NCI-H524 (cell line): ENCODE data around the gene RFX2.
"Not testable (repeated sequence)": the region's sequence is repeated elsewhere in the genome, so short reads cannot be mapped to it uniquely, and the experiment has no call there.

Source experiments
- DNase-seq, 2 experiments: peaks; one replicate each; lab custom pipeline; 2025; lab: John Stamatoyannopoulos, UW

Gene RFX2

DNA sequence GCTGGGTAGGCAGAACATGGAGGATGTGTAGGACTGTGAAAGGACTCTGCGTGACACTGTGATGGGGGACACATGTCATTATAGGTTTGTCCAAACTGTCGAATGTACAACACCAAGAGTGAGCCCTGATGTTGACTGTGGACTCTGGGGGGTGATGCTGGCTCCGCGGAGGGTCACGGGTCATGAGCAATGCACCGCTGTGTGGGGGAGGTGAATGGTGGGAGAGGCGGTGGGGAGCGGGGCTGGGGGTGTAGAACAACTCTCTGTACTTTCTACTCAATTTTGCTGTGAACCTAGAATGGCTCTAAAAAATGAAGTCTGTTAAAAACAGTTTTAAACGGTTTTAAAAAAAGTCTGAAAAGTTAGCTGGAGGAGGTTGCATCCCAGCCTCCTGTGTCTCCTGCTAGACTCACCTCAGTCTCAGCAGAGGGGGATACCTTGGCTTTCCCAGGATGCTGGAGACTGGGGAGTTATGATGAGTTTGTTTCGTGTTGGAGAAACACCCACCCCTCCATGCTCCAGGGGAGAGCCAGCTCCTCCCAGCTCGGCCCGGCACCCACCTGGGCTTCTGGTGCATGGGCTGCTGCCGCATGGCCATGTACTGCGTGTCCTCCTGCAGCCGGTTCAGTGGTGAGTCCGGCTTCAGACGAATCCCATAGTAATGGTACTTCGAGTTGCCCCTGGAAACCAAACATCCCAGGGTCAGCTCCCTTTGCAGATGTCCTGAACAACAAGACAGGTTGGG lies 97.7 kb downstream of the RFX2 start:
- no peak for DNase-seq

DNA sequence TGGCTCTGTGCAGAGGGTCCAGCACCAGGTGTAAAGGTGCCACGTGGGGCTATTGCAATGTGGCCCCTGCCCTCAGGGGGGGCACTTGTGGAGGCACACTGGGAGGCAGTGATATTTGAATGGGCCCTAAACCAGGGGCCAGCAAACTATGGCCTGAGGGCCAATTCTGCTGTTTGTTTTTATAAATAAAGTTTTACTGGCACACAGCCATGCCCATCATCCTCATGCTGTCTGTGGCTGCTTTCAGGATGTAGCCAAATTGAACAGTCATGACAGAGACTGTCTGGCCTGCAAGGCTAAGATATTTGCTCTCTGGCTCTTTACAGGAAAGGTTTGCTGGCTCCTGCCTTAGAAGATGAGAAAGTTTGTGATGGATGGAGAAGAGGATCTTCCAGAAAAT lies 98.5 kb downstream of the RFX2 start:
- no peak for DNase-seq

DNA sequence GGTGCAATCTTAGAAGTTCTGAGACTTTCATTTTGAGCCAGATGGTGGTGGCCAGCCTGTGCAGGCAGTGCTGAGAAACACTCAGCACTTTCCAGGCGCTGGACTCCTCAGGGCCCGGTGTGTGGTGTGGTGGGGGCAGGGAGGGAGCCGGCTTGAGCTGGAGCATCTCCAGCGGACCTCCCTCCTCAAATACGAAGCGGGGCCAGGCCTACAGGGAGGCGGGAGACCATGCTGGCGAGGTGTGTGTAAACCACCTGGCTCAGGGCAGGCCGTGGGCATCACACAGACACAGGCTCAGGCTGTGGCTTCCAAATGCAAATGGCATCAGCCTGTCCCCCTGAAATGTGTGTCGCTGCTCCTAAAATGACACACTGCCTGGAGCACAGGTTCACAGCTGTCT lies 99.1 kb downstream of the RFX2 start:
- DNase-seq, result peak in 1 of 2 experiments; percentile 9

DNA sequence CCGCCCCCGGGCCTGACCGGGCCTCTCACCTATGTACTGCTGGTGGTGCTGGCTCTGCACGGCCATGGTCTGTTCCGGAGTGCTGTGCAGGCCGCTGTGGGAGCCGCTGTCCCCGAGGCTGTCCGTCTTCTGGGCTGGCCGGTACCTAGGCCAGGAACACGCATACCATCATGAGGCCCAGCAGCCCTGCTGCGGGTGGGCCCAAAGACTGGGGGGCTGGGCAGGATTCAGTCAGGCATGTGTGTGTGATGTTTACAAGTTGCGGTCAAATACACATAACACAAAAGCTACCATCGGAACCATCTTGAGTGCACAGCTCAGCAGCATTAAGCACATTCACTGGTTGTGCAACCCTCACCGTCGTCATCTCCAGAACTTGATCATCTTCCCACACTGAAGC lies 100.2 kb downstream of the RFX2 start:
- no peak for DNase-seq

DNA sequence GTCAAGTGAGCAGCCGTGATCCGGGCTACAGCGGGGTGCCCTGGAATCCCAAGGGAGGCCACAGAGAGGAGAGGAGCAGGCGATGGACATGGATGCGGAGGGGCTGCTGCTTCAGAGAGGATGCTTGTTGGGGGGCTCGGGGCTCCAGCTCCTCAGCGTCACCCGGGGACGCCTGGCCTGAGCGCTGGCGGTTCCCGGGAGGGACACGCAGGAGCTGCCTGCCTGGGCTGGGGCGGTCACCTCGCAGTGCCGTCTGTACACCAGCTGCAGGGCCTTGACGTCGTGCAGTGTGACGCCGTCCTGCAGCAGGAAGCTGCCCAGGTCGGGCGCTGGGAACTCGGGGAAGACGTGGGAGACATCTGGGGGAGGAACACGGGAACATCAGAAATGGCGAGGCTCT lies 102.4 kb downstream of the RFX2 start:
- no peak for DNase-seq

DNA sequence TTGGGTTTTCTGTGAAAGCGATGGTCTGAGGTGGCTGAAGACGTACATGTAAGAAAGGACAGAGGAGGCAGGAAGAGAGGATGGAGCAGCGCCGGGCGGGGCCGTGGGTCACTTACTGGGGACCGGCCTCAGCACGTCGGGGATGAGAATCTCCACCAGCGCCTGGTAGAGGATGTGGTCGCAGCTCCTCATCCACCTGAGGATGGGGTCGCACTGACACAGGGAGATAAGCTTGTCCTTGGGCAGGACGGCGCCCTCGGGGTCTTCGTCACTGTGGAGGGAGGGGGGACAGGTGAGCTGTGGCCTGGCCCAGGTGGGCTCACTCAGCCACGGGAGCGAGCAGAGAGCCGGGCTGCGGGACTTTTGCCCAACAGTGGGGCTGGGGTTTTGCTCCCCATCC lies 103.4 kb downstream of the RFX2 start:
- DNase-seq, result no peak

DNA sequence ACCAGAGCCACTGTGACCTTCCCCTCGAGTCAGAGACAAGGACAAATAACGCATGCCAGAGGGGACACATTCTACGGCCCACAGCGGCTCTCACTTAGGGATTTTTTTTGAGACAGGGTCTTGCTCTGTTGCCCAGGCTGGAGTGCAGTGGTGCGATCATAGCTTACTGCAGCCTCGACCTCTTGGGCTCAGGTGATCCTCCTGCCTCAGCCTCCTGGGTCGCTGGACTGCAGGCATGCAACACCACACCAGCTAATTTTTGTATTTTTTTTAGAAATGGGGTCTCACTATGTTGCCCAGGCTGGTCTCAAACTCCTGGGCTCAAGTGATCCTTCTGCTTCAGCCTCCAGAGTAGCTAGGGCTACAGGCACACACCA lies 104.2 kb downstream of the RFX2 start:
- DNase-seq, result not testable (repeated sequence)

DNA sequence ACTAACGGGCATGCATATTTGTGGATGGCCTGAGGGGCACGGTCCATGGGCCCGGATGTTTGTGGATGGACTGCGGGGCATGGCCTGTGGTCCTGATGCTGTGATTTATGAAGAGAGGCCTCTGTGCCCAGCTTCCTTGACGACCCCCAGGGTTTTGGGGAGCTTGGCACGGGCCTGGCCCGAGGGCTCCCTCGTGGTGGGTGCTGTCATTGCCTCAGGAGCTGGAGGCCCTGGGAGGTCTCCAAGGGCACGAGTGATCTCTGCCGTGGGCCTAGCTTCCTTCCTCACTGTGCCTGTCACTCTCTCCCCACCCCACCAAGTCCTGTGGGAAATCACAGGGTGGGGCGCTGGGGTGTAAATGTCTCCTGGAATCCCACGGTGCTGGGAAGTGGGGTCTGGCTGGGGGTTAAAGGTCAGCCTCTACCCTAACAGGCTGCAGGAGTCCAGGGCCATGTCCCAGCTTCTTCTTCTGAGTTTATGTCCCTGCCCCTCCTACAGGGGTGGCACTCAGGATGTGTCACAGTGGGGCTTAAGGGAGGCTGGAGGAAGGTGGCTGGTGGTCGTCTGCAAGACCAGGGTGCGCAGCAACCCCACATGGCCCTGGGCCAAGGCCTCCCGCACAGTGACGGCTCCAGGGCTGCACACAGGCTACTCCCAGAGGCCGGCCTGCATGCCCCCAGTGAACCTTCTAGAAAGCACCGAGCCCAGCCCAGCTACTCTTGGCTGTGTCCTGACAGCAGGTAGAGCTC lies 104.8 kb downstream of the RFX2 start:
- DNase-seq, result no peak

DNA sequence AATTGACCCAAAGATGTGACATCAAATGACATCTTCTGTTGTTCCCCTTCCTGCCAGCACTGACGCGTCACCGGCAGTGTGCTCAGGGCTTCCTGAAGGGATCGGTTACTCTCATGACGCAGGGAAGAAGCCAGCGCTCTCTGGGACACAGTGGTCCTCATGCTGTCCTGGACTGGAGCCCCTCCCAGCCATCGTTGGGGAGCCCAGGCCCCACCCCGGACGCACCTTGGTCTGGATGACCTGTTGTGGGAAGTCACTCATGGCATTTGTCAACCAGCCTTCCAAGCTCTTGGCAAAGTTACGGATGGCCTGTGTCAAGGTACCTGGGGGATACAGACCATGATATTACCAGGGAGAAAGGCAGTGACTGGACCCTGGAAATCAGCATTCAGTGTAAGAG lies 106.3 kb downstream of the RFX2 start:
- no peak for DNase-seq

- DNase-seq, result no peak
Observed at GRCh38 chr19:6002591-6002990, 107.7 kb downstream of the RFX2 start.

DNA sequence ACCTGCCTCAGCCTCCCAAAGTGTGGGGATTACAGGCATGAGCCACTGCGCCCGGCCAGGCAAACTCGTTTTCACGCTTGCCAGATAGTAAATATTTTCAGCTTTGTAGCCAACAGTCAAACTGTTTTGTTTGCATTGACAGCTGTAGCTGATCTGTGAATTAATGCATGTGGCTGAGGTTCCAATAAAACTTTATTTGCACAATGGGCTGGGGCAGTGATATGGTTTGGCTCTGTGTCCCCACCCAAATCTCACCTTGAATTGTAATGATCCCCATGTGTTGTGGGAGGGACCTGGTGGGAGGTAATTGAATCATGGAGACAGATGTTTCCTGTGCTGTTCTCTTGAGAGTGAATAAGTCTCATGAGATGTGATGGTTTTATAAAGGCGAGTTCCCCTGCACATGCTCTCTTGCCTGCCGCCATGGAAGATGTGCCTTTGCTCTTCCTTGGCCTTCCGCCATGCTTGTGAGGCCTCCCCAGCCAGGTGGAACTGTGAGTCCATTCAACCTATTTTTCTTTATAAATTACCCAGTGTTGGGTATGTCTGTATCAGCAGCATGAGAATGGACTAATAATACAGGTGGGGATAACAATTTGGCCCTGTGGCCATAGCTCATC lies 110.0 kb downstream of the RFX2 start:
- no peak for DNase-seq

GRCh38 chr19:5999693-6000092 lies 110.6 kb downstream of the RFX2 start:
- no peak for DNase-seq

GRCh38 chr19:5997371-5997770 lies 112.9 kb downstream of the RFX2 start:
- DNase-seq, result no peak

GRCh38 chr19:5996623-5997320 lies 113.5 kb downstream of the RFX2 start:
- DNase-seq, result no peak

- no peak for DNase-seq
Observed at GRCh38 chr19:5996102-5996501, 114.2 kb downstream of the RFX2 start.

- no peak for DNase-seq
Observed at GRCh38 chr19:5995606-5996005, 114.7 kb downstream of the RFX2 start.

GRCh38 chr19:5994405-5995165 lies 115.7 kb downstream of the RFX2 start:
- no peak for DNase-seq

GRCh38 chr19:5993648-5994358 lies 116.5 kb downstream of the RFX2 start:
- no peak for DNase-seq

GRCh38 chr19:5993201-5993600 lies 117.1 kb downstream of the RFX2 start:
- DNase-seq, result no peak

DNA sequence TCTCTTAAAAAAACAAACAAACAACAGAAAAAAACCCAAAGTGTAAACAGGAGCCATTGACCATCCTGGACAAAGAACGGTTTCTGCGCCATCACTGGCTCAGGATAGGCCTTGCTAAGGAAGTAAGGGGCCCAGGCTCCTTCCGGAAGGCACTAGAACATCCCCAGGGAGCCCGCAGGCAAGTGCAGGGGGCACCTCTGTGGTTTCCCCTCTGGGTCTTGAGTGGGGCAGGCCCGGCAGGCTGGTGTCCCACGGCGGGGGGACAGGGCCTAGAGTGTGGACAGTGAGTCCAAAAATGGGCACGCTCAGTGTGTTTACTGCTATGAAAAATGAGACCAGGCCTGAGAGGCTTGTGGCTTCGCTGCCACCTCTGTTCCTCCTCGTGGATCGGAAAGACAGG lies 117.5 kb downstream of the RFX2 start:
- no peak for DNase-seq

DNA sequence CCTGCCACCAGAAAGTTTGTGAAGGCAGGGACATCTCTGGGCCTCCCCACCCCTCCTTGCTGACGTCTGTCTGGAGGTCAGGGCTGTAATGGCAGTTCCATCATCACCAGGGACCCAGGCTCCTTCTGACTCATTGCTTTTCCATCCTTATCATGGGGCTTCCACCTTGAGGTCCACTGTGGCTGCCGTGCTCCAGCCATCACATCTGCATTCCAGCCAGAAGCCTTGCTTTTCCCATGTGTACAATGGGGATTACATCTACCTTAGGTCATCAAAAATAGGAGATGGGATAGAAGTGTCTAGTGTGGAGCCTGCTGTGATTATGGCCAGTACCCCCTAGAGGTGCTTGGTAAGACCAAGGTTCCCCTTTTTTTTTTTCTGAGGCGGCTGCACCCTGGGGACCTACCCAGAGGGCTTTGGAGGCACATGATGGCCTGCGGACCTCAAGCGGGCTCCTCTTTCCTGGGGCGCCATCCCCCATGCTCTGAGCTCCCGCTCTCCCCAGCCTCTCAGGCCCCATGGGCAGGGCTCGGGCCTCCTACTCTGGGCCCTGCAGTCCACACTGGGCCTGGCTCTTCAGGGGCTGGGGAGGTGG lies 119.0 kb downstream of the RFX2 start:
- no peak for DNase-seq
